WI38 (cell line): Measurements from ENCODE around the gene PSG4.
"Not testable (repeated sequence)": the region's sequence is repeated elsewhere in the genome, so short reads cannot be mapped to it uniquely, and the experiment has no call there.

Experiments used
- H3K4me3 ChIP-seq: 2 replicates; pipeline ENCODE4 v1.5.1; 2011; ENCODE audit warnings: low read depth, mild to moderate bottlenecking, control low read depth, low read length
- CTCF ChIP-seq: IDR thresholded peaks from 2 replicates; pipeline ENCODE4 v1.5.1; 2012; ENCODE audit warnings: low read depth, mild to moderate bottlenecking, control low read depth, low read length

PSG4 gene

GRCh38 chr19:43207991-43208390 is 2.6 kb upstream of the PSG4 start:
- no peak for TF ChIP-seq CTCF
- H3K4me3 ChIP-seq = no peak overlapping the region

DNA sequence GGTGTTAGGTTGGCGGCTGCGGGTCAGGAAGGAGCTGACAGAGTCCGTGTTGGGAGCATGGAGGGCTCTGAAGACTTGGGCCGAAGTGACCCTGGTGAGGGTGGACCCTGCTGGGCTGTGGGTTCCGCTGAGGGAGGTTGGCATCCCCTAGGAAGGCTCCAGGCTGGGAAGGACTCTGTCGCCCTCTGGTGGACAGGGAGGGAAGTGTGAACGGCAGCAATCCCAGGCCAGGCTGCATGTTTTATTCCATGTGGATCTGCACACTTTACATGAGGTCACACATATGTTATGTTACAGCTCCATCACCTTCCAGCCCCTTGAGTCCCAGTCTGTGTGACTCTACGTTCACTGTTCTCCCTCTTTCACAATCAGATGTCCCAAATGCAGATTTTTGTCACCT is 1.7 kb upstream of the PSG4 start:
- H3K4me3 ChIP-seq = not testable (repeated sequence)
- TF ChIP-seq CTCF = peak; percentile 57

- H3K4me3 ChIP-seq = peak overlapping the region; percentile 53; the same call in 1 of the 2 replicates
Measured at GRCh38 chr19:43203611-43204010, 1.8 kb downstream of the PSG4 start.

DNA sequence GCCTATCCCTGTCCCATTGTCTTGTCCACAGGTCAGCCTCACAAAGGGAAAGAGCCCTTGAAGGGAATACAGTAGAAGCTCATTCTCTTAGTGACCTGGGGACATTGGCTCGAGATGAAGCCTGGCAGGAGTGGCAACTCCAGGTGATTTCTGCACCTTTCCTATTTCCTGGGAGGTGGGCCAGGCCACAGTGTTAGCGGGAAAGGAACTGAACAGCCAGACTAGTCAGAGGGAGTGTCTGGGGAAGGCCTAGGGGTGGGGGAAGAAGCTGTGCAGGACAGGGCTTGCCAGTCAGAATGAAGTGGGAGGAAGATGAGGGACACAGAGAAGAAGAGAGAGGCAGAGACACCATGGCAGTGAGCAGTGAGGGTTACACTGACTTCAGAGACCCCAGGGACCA is 3.5 kb downstream of the PSG4 start:
- H3K4me3 ChIP-seq = not testable (repeated sequence)

- not testable (repeated sequence) for H3K4me3 ChIP-seq
Measured at GRCh38 chr19:43201337-43201801, 4.1 kb downstream of the PSG4 start.

DNA sequence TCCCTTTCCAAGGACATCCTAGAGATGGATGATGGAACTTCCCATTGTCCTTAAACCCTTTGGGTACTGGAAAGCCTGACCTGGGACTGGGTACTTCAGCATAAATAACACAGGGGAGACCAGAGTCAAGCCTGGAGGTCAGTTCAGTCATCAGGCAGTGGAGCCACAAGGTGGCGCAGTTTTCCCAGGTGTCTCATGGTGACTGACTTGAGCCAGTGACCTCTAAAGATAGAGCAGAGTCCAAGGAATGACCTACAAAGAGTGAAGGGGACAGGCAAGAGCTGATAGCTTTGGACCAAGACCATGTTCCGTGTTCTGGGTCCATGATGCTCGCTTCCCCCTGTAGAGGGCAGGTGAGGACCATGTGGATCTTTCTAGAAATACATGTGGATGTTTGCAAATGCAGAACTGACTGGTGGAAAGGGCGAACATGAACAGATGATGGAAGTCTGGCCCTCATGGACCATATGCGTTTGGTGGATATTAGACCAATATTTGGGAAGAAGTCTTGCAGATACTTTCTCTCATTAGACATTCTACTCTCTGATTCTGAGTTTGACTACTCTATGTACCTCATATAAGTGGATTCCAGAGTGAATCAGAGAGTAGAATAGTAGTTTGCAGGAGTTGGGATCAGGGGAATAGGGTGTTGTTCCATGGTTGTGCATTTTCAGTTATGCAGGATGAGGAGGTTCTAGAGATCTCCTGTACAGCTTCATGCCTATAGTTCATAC is 6.6 kb downstream of the PSG4 start:
- not testable (repeated sequence) for H3K4me3 ChIP-seq

DNA sequence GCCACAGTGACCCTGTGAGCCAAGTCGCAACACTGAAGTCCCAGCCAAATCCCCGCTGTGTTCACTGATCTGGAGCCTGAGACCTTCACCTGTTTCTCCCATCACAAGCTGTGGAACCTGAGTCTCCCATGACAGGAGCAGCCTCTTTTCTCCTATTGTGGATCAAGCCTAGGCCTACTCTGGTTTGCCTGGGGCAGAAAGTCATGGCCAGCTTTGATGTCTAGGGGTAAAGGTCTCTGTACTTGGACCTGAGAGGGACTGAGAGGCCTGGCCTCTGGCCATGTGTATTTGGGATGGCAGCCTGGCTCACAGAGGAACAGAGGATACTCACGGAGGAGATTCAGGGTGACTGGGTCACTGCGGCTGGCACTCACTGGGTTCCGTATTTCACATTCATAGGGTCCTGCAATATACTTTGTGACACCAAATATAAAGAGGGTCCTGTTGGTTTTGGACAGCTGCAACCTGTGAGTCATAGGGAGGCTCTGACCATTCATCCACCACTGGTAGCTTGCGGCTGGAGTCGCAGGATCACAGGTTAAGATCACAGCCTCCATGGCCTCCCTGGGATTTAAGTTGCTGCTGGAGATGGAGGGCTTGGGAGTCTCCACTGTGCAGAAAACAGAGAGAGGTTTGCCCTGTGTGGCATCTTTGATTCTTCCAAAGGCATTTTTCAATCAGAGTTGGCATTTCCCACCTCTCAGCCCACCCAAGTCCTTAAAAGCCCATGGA is 7.6 kb downstream of the PSG4 start:
- H3K4me3 ChIP-seq = not testable (repeated sequence)

DNA sequence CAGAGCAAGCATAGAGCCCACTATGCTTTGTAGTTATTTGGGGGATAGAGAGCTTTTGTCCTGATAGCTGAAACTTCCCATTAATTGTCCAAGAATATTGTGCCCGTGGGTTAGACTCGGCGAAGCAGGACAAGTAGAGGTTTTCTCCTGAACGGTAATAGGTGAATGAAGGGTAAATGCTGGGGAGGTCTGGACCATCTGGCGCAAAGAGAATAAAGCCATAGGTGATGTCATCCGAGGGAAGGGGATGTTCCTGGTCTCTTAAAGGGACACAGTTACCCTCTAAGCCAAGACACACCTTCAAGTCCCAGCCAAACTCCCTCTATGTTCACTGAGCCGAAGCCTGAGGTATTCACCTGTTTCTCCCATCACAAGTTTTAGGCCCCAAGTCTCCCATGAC is 11.0 kb downstream of the PSG4 start:
- not testable (repeated sequence) for H3K4me3 ChIP-seq

DNA sequence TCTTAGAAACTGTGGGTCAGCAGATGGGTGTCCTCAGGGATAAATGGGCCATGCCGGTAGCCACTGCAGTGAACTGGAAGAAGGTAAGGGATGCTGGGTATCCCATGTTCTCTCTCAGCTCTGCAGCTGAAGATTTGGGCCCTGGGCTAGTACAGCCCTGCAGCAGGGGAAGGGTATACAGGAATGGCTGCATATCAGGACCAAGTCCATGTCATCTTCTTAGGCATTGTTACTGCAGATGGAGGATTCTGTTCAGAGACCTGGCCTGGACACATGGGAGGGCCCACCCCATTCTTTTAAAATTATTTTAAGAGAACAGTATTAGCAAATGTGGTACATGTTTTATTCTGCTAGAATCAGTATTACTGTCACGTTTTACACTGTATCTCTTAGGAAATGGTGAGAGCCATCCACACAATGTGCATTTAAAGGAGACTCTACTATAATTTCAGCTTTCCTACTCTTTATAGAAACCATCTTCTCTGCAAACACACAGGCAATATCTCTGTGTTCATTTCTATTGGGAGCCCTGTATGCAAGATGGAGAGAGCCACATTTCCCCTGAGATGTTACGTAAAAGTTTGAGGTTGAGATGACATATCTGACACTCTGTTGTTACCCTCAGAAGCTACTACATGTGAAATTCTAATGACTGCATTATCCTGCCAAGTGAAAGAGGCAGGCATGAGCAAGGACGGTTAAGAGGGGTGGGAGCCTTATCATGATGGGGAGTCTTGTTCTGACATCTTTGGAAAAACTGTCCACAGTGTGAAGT is 12.9 kb downstream of the PSG4 start:
- not testable (repeated sequence) for H3K4me3 ChIP-seq

DNA sequence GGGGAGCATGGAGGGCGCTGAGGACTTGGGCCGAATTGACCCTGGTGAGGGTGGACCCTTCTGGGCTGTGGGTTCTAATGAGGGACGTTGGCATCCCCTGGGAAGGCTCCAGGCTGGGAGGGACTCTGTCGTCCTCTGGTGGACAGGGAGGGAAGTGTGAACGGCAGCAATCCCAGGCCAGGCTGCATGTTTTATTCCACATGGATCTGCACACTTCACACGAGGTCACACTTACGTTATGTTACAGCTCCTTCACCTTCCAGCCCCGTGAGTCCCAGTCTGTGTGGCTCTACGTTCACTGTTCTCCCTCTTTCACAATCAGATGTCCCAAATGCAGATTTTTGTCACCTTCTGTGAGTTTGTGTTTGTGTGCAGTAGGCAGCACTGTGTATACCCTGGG is 17.3 kb downstream of the PSG4 start:
- not testable (repeated sequence) for H3K4me3 ChIP-seq
- peak; percentile 43 for TF ChIP-seq CTCF

DNA sequence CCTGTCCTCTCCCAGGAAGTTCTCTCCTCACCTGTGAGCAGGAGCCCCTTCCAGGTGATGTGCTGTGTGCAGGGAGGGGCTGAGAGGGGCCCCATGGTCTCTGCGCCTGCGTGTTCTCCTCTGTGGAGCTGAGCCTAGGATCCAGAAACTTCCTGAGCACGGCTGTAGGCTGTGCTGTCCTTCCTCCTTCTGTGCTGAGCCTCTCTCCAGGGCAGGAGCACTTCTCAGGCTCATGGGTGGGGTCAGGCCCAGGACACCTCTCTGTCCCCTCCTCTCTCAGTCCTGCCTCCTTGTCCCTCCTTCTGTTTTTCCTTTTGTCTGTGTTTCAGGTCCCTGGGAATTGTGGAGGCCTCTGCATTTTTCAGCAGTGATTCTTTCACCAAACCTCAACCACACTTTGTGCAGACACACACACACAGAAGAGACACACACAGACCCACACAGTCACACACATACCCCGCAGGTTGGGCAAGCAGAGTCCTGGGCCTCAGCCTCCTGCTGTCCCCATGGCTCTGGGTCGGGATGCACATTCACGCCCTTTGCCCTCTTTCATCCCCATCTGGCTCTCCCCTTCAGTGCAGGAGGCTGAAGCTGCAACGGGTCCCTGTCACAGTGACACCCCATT is 19.0 kb downstream of the PSG4 start, which contains the start of gene PSG5:
PSG5 (minus strand) TSS at position 226 of the 625 bp plus-strand sequence; CDS start at position 95, 131 bp downstream.
- H3K4me3 ChIP-seq = peak within 1 kb of the TSS; percentile 9; the same call in 1 of the 2 replicates

GRCh38 chr19:43181869-43182771 is 23.3 kb downstream of the PSG4 start:
- not testable (repeated sequence) for H3K4me3 ChIP-seq

DNA sequence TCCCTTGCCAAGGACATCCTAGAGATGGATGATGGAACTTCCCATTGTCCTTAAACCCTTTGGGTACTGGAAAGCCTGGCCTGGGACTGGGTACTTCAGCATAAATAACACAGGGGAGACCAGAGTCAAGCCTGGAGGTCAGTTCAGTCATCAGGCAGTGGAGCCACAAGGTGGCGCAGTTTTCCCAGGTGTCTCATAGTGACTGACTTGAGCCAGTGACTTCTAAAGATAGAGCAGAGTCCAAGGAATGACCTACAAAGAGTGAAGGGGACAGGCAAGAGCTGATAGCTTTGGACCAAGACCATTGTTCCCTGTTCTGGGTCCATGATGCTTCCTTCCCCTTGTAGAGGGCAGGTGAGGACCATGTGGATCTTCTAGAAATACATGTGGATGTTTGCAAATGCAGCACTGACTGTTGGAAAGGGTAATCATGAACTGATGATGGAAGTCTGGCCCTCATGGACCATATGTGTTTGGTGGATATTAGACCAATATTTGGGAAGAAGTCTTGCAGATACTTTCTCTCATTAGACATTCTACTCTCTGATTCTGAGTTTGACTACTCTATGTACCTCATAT is 25.8 kb downstream of the PSG4 start:
- not testable (repeated sequence) for H3K4me3 ChIP-seq

- H3K4me3 ChIP-seq = not testable (repeated sequence)
Measured at GRCh38 chr19:43178577-43178976, 26.9 kb downstream of the PSG4 start.

DNA sequence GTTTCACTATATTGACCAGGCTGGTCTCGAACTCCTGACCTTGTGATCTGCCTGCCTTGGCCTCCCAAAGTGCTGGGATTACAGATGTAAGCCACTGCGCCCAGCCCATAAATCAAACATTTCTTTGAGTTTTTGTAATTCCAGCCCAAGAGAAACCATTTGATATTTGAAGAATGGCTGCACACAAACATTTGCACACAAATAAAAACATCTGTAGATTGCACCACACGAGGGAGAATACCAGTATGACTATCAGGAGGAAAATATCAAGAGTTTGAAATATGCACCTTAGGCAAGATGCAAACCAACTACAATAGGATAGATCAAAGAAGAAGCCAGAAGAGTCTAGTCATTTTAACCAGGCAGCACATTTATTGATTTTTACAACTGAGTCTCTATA is 39.5 kb downstream of the PSG4 start:
- not testable (repeated sequence) for H3K4me3 ChIP-seq
